H1 (cell line): ENCODE data around the gene PHACTR1. TPM values are rescaled to one million over a fixed set of nuclear protein-coding genes. Genes with fewer than 3 reads are reported as not detected.

Experiments used
- CTCF ChIA-PET: fragments of 300-600 bp; sonication (Branson Sonifier 250); formaldehyde crosslinking; loops from one replicate; lab custom pipeline; 2021; ENCODE audit not compliant: partially characterized antibody; lab: Charles Lee
- POLR2A ChIA-PET: fragments of 300-600 bp; sonication (Branson Sonifier 250); formaldehyde crosslinking; loops from one replicate; lab custom pipeline; 2021; ENCODE audit warnings: inconsistent platforms; ENCODE audit not compliant: partially characterized antibody; lab: Charles Lee
- DNase-seq, 2 experiments: peaks; one replicate each; pipeline versions ENCODE4 v3.0.0 to v3.0.0-alpha.2; 2010 to 2022; ENCODE audit warnings: low spot score in 2 of 2, low read depth in 1 of 2, mixed read lengths in 1 of 2
- FAIRE-seq: peaks from 2 replicates; lab custom pipeline; 2011; peaks lifted over from hg19 to GRCh38; lab: Jason Lieb, UNC
- H2AFZ ChIP-seq: 2 replicates; pipeline ENCODE4 v1.8.1; 2012; ENCODE audit warnings: low read length, inconsistent platforms
- H2AK5ac ChIP-seq: 2 replicates; pipeline ENCODE4 v1.6.1; 2013; ENCODE audit warnings: low read depth, low read length
- H2BK120ac ChIP-seq: replicated peaks from 2 replicates; pipeline ENCODE3; 2013; ENCODE audit warnings: low read depth, low read length, inconsistent platforms
- H2BK12ac ChIP-seq: 2 replicates; pipeline ENCODE4 v1.6.1; 2013; ENCODE audit warnings: low read depth, low read length
- H2BK15ac ChIP-seq: 2 replicates; pipeline ENCODE4 v1.6.1; 2013; ENCODE audit warnings: low read length
- H2BK20ac ChIP-seq: 2 replicates; pipeline ENCODE4 v1.6.1; 2013; ENCODE audit warnings: low read length
- H2BK5ac ChIP-seq: 2 replicates; pipeline ENCODE4 v1.6.1; 2013; ENCODE audit warnings: low read depth, low read length
- H3K14ac ChIP-seq: 2 replicates; pipeline ENCODE4 v1.6.1; 2013; ENCODE audit warnings: inconsistent platforms; ENCODE audit not compliant: insufficient read length
- H3K18ac ChIP-seq: 2 replicates; pipeline ENCODE4 v1.6.1; 2013; ENCODE audit warnings: low read length; ENCODE audit errors: extremely low read depth
- H3K23ac ChIP-seq: 2 replicates; pipeline ENCODE4 v1.6.1; 2013; ENCODE audit warnings: inconsistent platforms; ENCODE audit not compliant: insufficient read length
- H3K23me2 ChIP-seq: 2 replicates; pipeline ENCODE4 v1.6.1; 2013; ENCODE audit warnings: low read depth, low read length
- H3K27ac ChIP-seq: 2 replicates; pipeline ENCODE4 v1.6.1; 2011; ENCODE audit warnings: low read depth, low read length, inconsistent platforms
- H3K27me3 ChIP-seq, 4 experiments: replicated peaks in 1 of 4; 1 replicate in 1 of 4; 2 replicates in 3 of 4; pipeline versions ENCODE4 v1.6.1 to v1.8.1; 2011 to 2013; ENCODE audit warnings: low read length in 3 of 4, mild to moderate bottlenecking in 3 of 4, inconsistent platforms in 2 of 4, mixed read lengths in 2 of 4, moderate library complexity in 1 of 4; ENCODE audit not compliant: control insufficient read depth in 3 of 4, insufficient read depth in 3 of 4; ENCODE audit errors: extremely low read depth in 1 of 4
- H3K36me3 ChIP-seq, 4 experiments: 2 replicates each; pipeline versions ENCODE4 v1.6.1 to v1.8.1; 2011 to 2013; ENCODE audit warnings: mild to moderate bottlenecking in 4 of 4, low read length in 3 of 4, moderate library complexity in 2 of 4, control low read depth in 1 of 4, inconsistent platforms in 1 of 4; ENCODE audit not compliant: insufficient read depth in 4 of 4, control insufficient read depth in 2 of 4
- H3K4ac ChIP-seq: replicated peaks from 2 replicates; pipeline ENCODE3; 2013; ENCODE audit warnings: low read length, low read depth, mixed read lengths, inconsistent platforms; ENCODE audit not compliant: insufficient read length
- H3K4me1 ChIP-seq, 4 experiments: replicated peaks in 1 of 4; 1 replicate in 1 of 4; 2 replicates in 3 of 4; pipeline versions ENCODE4 v1.6.1 to v1.8.1; 2011 to 2013; ENCODE audit warnings: low read length in 3 of 4, inconsistent platforms in 2 of 4, mixed read lengths in 1 of 4; ENCODE audit not compliant: insufficient read depth in 4 of 4, control insufficient read depth in 3 of 4
- H3K4me2 ChIP-seq, 2 experiments: 2 replicates each; pipeline versions ENCODE4 v1.6.1 to v1.8.1; 2011 to 2013; ENCODE audit warnings: low read depth in 2 of 2, low read length in 2 of 2, control low read depth in 1 of 2, inconsistent platforms in 1 of 2, mild to moderate bottlenecking in 1 of 2; ENCODE audit not compliant: insufficient read depth in 1 of 2
- H3K4me3 ChIP-seq, 4 experiments: fragments of 200-600, 300-600 bp in 1 of 4; sonication (generic), shearing (Covaris generic), sonication (Bioruptor Twin) in 1 of 4; 2 replicates each; pipeline versions ENCODE4 v1.5.1 to v1.8.1; 2011 to 2016; ENCODE audit warnings: low read length in 4 of 4, low read depth in 3 of 4, control low read depth in 2 of 4, inconsistent platforms in 2 of 4, mild to moderate bottlenecking in 2 of 4, mixed read lengths in 1 of 4, moderate library complexity in 1 of 4; ENCODE audit not compliant: insufficient read depth in 2 of 4; ENCODE audit errors: extremely low read depth in 1 of 4
- H3K56ac ChIP-seq: replicated peaks from 2 replicates; pipeline ENCODE3; 2013; ENCODE audit warnings: low read depth, mild to moderate bottlenecking, mixed read lengths, low read length, inconsistent platforms; ENCODE audit not compliant: insufficient read length
- H3K79me1 ChIP-seq: 2 replicates; pipeline ENCODE4 v1.6.1; 2013; ENCODE audit warnings: low read depth, low read length, control low read depth
- H3K79me2 ChIP-seq, 2 experiments: 2 replicates each; pipeline versions ENCODE4 v1.6.1 to v1.8.1; 2012 to 2013; ENCODE audit warnings: low read length in 2 of 2, mild to moderate bottlenecking in 2 of 2, inconsistent platforms in 1 of 2; ENCODE audit not compliant: insufficient read depth in 2 of 2, control insufficient read depth in 1 of 2
- H3K9ac ChIP-seq, 4 experiments: replicated peaks in 1 of 4; 1 replicate in 1 of 4; 2 replicates in 3 of 4; pipeline versions ENCODE4 v1.6.1 to v1.8.1; 2011 to 2013; ENCODE audit warnings: low read depth in 3 of 4, low read length in 3 of 4, control low read depth in 2 of 4, mild to moderate bottlenecking in 2 of 4, moderate library complexity in 2 of 4, inconsistent platforms in 1 of 4; ENCODE audit errors: extremely low read depth in 1 of 4
- H3K9me3 ChIP-seq, 2 experiments: 2 replicates each; pipeline versions ENCODE4 v1.6.1 to v1.8.1; 2012 to 2013; ENCODE audit warnings: mild to moderate bottlenecking in 2 of 2, moderate library complexity in 2 of 2, control low read depth in 1 of 2, inconsistent platforms in 1 of 2, low read depth in 1 of 2, low read length in 1 of 2, mixed read lengths in 1 of 2; ENCODE audit not compliant: insufficient read depth in 2 of 2
- H4K20me1 ChIP-seq, 2 experiments: replicated peaks in 1 of 2; 2 replicates each; pipeline versions ENCODE3 to v1.8.1; 2011 to 2013; ENCODE audit warnings: inconsistent platforms in 2 of 2, low read length in 2 of 2, mild to moderate bottlenecking in 1 of 2; ENCODE audit not compliant: insufficient read depth in 2 of 2, control insufficient read depth in 1 of 2
- H4K5ac ChIP-seq: 2 replicates; pipeline ENCODE4 v1.6.1; 2013; ENCODE audit warnings: low read length, low read depth, mixed read lengths, inconsistent platforms; ENCODE audit not compliant: insufficient read length
- H4K8ac ChIP-seq: 2 replicates; pipeline ENCODE4 v1.8.0; 2013; ENCODE audit warnings: mild to moderate bottlenecking, moderate library complexity, low read length, inconsistent platforms; ENCODE audit not compliant: insufficient read depth; ENCODE audit errors: extremely low read depth
- H4K91ac ChIP-seq: replicated peaks from 2 replicates; pipeline ENCODE3; 2013; ENCODE audit warnings: low read length, mixed read lengths, inconsistent platforms; ENCODE audit not compliant: insufficient read length
- ASH2L ChIP-seq: fragments of 200-600, 300-600 bp; sonication (generic); IDR thresholded peaks from one replicate; pipeline ENCODE4 v1.7.1; 2017; ENCODE audit warnings: low read length
- BRCA1 ChIP-seq: IDR thresholded peaks from 2 replicates; pipeline ENCODE4 v1.6.1; 2012; ENCODE audit warnings: low read depth, low read length, improper control_type of control experiment
- CHD2 ChIP-seq: IDR thresholded peaks from 2 replicates; pipeline ENCODE4 v1.6.1; 2012; ENCODE audit warnings: low read length, improper control_type of control experiment
- HDAC6 ChIP-seq: IDR thresholded peaks from one replicate; pipeline ENCODE4 v1.7.1; 2012; ENCODE audit warnings: low read depth, mild to moderate bottlenecking, inconsistent platforms, low read length, moderate library complexity
- KDM4A ChIP-seq: IDR thresholded peaks from one replicate; pipeline ENCODE4 v1.7.1; 2012; ENCODE audit warnings: low read depth, mild to moderate bottlenecking, moderate library complexity, low read length, inconsistent platforms; ENCODE audit not compliant: severe bottlenecking
- MAX ChIP-seq: IDR thresholded peaks from 2 replicates; pipeline ENCODE4 v1.6.1; 2012; ENCODE audit warnings: inconsistent platforms
- SP1 ChIP-seq: IDR thresholded peaks from 2 replicates; pipeline ENCODE4 v1.6.1; 2011; ENCODE audit warnings: low read depth, low read length
- SRF ChIP-seq: IDR thresholded peaks from 2 replicates; pipeline ENCODE4 v1.6.1; 2011; ENCODE audit warnings: mild to moderate bottlenecking, low read depth, low read length, moderate library complexity
- SUZ12 ChIP-seq: fragments of 200-600 bp; sonication (generic); IDR thresholded peaks from 2 replicates; pipeline ENCODE4 v1.6.1; 2012; ENCODE audit warnings: mild to moderate bottlenecking, inconsistent platforms, low read length, moderate library complexity, mixed read lengths
- TAF1 ChIP-seq: IDR thresholded peaks from 2 replicates; pipeline ENCODE4 v1.6.1; 2011; ENCODE audit warnings: mild to moderate bottlenecking, low read depth, low read length
- ZNF274 ChIP-seq: IDR thresholded peaks from 2 replicates; pipeline ENCODE4 v1.7.0; 2012; ENCODE audit warnings: low read length, borderline replicate concordance; ENCODE audit errors: extremely low read depth
- WGBS, 2 experiments: shearing (Covaris generic) in 1 of 2; methylation state at CpG; one replicate each; pipeline versions ENCODE4 v1.1.6 to v1.1.7; 2013 to 2015; ENCODE audit warnings: low lambda C conversion rate in 2 of 2, mixed read lengths in 2 of 2, inconsistent platforms in 1 of 2, low coverage in 1 of 2, missing lambda C conversion rate in 1 of 2; ENCODE audit not compliant: insufficient replicate concordance in 2 of 2, insufficient coverage in 1 of 2, insufficient read length in 1 of 2; ENCODE audit errors: extremely low coverage in 1 of 2, missing lambda C conversion rate in 1 of 2; 5-methylcytosine and 5-hydroxymethylcytosine counted together
- polyA plus RNA-seq, 7 experiments: library from polyadenylated mRNA; depleted of rRNA in 3 of 7; stranded (reverse) in 5 of 7; unstranded in 2 of 7; fragments of >200 nt in 5 of 7; fragments of 200-250 nt in 2 of 7; gene quantifications; 1 replicate in 5 of 7; 2 replicates in 1 of 7; 4 replicates in 1 of 7; pipeline versions ENCODE4 v1.2.1 to v1.2.3, GENCODE V29; 2011 to 2013; ENCODE audit warnings: missing spikeins in 2 of 7, mixed read lengths in 2 of 7
- total RNA-seq: library from RNA; stranded (reverse); fragmentation: NEBNext Ultra II Directional; extraction: Animal tissue kit (Norgen Biotek cat#: 25700); gene quantifications from 2 replicates; pipeline ENCODE4 v1.2.1, GENCODE V29; 2021

The PHACTR1 gene
- total and polyA plus RNA-seq, 2 of the 8 experiments (the other 6 are each of a cell fraction or from before 2014, with no cell fraction given) = 3.9 to 17.1 TPM

GRCh38 chr6:12886961-12887775 is 170.6 kb downstream of the PHACTR1 start:
- Histone ChIP-seq H3K79me2 (no peaks in the 10 kb centered on the region), H3K9ac (no peak overlapping the region), H3K18ac (peak overlapping the region; percentile 49; the same call in 1 of the 2 replicates), H4K5ac (peak overlapping the region; percentile 58), H3K36me3 (no peaks in the 10 kb centered on the region; a peak in 1 of 8 replicates), H2BK5ac (peak overlapping the region; percentile 82; the same call in 1 of the 2 replicates), H3K4ac (no peak overlapping the region), H3K27me3 (no peaks in the 10 kb centered on the region), H3K4me1 (peaks cover 1 to 16% (median 6%) of the 10 kb centered on the region in 4 experiments; a peak in 4 of 7 replicates), H2BK15ac (no peak overlapping the region), H4K20me1 (no peaks in the 10 kb centered on the region), H3K9me3 (peaks cover 6 to 10% of the 10 kb centered on the region in 2 experiments), H3K79me1 (no peaks in the 10 kb centered on the region), H3K23me2 (no peaks in the 10 kb centered on the region), H3K27ac (peak overlapping the region; percentile 57; the same call in 1 of the 2 replicates), H4K8ac (no peak overlapping the region), H2AK5ac (no peak overlapping the region), H2BK20ac (peak overlapping the region; percentile 96), H2BK120ac (peak overlapping the region; percentile 39), H3K14ac (no peak overlapping the region), H2BK12ac (peak overlapping the region; percentile 40; the same call in 1 of the 2 replicates), H4K91ac (peak overlapping the region; percentile 12), H2AFZ (no peak overlapping the region), H3K56ac (no peak overlapping the region), H3K4me3 (peak overlapping the region in 1 of 4 experiments; percentile 36; a peak in 1 of 8 replicates), H3K23ac (no peak overlapping the region), H3K4me2 (peak overlapping the region; percentile 39 to 54)
- 35% methylated on average over 8 of the region's 8 CpGs; no CpG with 5 or more reads in 1 of the 2 experiments for WGBS, 2 experiments
- ChIA-PET CTCF (interaction anchor here (1.0 to 1.4 kb wide), 3 partner anchors 178 to 280 kb away, joined by 3 read pairs; no protein-coding TSS in a partner anchor), POLR2A (interaction anchor here (1.3 kb wide), 1 partner anchor 10 kb away, joined by 4 read pairs; no protein-coding TSS in a partner anchor)
- DNase-seq (peak; percentile 54 to 55), FAIRE-seq (peak; percentile 83)
- TF ChIP-seq KDM4A (no peak), TAF1 (0 out of 2 replicates have a peak, but pooled peaks have one; percentile 33), SRF (no peak), ZNF274 (no peak), ASH2L (no peak), SUZ12 (no peak), MAX (peak; percentile 83), BRCA1 (no peak), SP1 (peak; percentile 44; the same call in 1 of the 2 replicates), HDAC6 (no peak), CHD2 (no peak)
